GM15510 (cell line): Measurements from ENCODE around the gene PPP2R5B.

Experiments
- POLR2A ChIP-seq: IDR thresholded peaks from 3 replicates; pipeline ENCODE4 v1.6.1; 2011; ENCODE audit warnings: borderline replicate concordance; ENCODE audit not compliant: insufficient read length; ENCODE audit errors: extremely low read depth

PPP2R5B gene

GRCh38 chr11:64894812-64895452 is 29.6 kb upstream of the PPP2R5B start:
- no peak for TF ChIP-seq POLR2A

GRCh38 chr11:64896448-64897022 is 28.0 kb upstream of the PPP2R5B start:
- no peak for TF ChIP-seq POLR2A

GRCh38 chr11:64897381-64898075 is 27.0 kb upstream of the PPP2R5B start:
- no peak for TF ChIP-seq POLR2A

GRCh38 chr11:64898076-64898445 is 26.4 kb upstream of the PPP2R5B start:
- no peak for TF ChIP-seq POLR2A

- no peak for TF ChIP-seq POLR2A
Measured at GRCh38 chr11:64898541-64898940, 25.9 kb upstream of the PPP2R5B start.

GRCh38 chr11:64900263-64900678 is 24.2 kb upstream of the PPP2R5B start:
- TF ChIP-seq POLR2A = no peak

- no peak for TF ChIP-seq POLR2A
Measured at GRCh38 chr11:64900774-64901173, 23.7 kb upstream of the PPP2R5B start.

GRCh38 chr11:64902102-64902900 is 22.2 kb upstream of the PPP2R5B start:
- no peak for TF ChIP-seq POLR2A

- no peak for TF ChIP-seq POLR2A
Measured at GRCh38 chr11:64903291-64903833, 21.1 kb upstream of the PPP2R5B start.

- no peak for TF ChIP-seq POLR2A
Measured at GRCh38 chr11:64905516-64906313, 18.8 kb upstream of the PPP2R5B start.

GRCh38 chr11:64906314-64906635 is 18.2 kb upstream of the PPP2R5B start:
- no peak for TF ChIP-seq POLR2A

- no peak for TF ChIP-seq POLR2A
Measured at GRCh38 chr11:64908766-64909165, 15.7 kb upstream of the PPP2R5B start.

- no peak for TF ChIP-seq POLR2A
Measured at GRCh38 chr11:64909653-64910343, 14.7 kb upstream of the PPP2R5B start.
